NCI-H2196 (cell line): ENCODE results near the gene OR52K2.
"Not testable (repeated sequence)": the region's sequence is repeated elsewhere in the genome, so short reads cannot be mapped to it uniquely, and the experiment has no call there.

ENCODE experiments used
- DNase-seq: peaks from one replicate; lab custom pipeline; 2025; ENCODE audit not compliant: unreplicated experiment; lab: John Stamatoyannopoulos, UW

The OR52K2 gene

GRCh38 chr11:4448995-4449394 lies at the start of gene OR52K2:
TSS of gene OR52K2 (plus strand) at chr11:4449295. CDS start at chr11:4449340, 45 bp downstream.
- no peak for DNase-seq

GRCh38 chr11:4406206-4406605 lies 42.9 kb upstream of the OR52K2 start:
- DNase-seq = not testable (repeated sequence)

- DNase-seq = no peak
These were observed 32.8 kb upstream of the OR52K2 start for GRCh38 chr11:4416306-4416705.

GRCh38 chr11:4416816-4417215 lies 32.3 kb upstream of the OR52K2 start:
- DNase-seq = no peak

- no peak for DNase-seq
These were observed 30.7 kb upstream of the OR52K2 start for GRCh38 chr11:4418403-4418802.

GRCh38 chr11:4430051-4430450 lies 19.0 kb upstream of the OR52K2 start:
- DNase-seq = no peak

GRCh38 chr11:4433856-4434255 lies 15.2 kb upstream of the OR52K2 start:
- no peak for DNase-seq

- DNase-seq = no peak
These were observed 12.7 kb upstream of the OR52K2 start for GRCh38 chr11:4436411-4436810.

- DNase-seq = no peak
These were observed 7.6 kb upstream of the OR52K2 start for GRCh38 chr11:4441515-4441914.

GRCh38 chr11:4443232-4443891 lies 5.7 kb upstream of the OR52K2 start:
- DNase-seq = no peak

GRCh38 chr11:4453118-4453517 lies 4.0 kb downstream of the OR52K2 start:
- no peak for DNase-seq

- DNase-seq = no peak
These were observed 4.9 kb downstream of the OR52K2 start for GRCh38 chr11:4454021-4454420.

GRCh38 chr11:4455419-4455818 lies 6.3 kb downstream of the OR52K2 start:
- DNase-seq = no peak

- DNase-seq = no peak
These were observed 10.4 kb downstream of the OR52K2 start for GRCh38 chr11:4459500-4459899.

- no peak for DNase-seq
These were observed 11.1 kb downstream of the OR52K2 start for GRCh38 chr11:4460151-4460550.

GRCh38 chr11:4464216-4465159 lies 15.4 kb downstream of the OR52K2 start:
- no peak for DNase-seq

- no peak for DNase-seq
These were observed 16.3 kb downstream of the OR52K2 start for GRCh38 chr11:4465407-4465806.

GRCh38 chr11:4466131-4466870 lies 17.2 kb downstream of the OR52K2 start:
- no peak for DNase-seq

GRCh38 chr11:4466871-4467442 lies 17.9 kb downstream of the OR52K2 start:
- no peak for DNase-seq

GRCh38 chr11:4467811-4468606 lies 18.9 kb downstream of the OR52K2 start:
- DNase-seq = no peak
